Left lung (tissue), 10 donors: ENCODE measurements around the gene H1-8. TPM values are rescaled to one million over a fixed set of nuclear protein-coding genes. Genes with fewer than 3 reads are reported as not detected.

Experiments
- ATAC-seq: fragments of 200-7000 bp; cut with Tn5 transposase; one replicate; pipeline ENCODE4 v1.9.1; 2020; ENCODE audit warnings: moderate library complexity
- DNase-seq, 4 donors: peaks; one replicate each; pipeline ENCODE4 v3.0.0-alpha.2; 2013 to 2020
- H3K27ac ChIP-seq, 2 donors: fragments of 200-600 bp; sonication (generic) in 1 of 2; one replicate each; pipeline versions ENCODE4 v1.5.0 to v1.8.0; 2020 to 2021
- H3K27me3 ChIP-seq, 2 donors: fragments of 200-600 bp; sonication (generic) in 1 of 2; one replicate each; pipeline versions ENCODE4 v1.5.0 to v1.8.0; 2020 to 2021
- H3K36me3 ChIP-seq, 2 donors: fragments of 200-600 bp; sonication (generic) in 1 of 2; one replicate each; pipeline versions ENCODE4 v1.5.0 to v1.8.0; 2020 to 2021
- H3K4me1 ChIP-seq, 2 donors: fragments of 200-600 bp; one replicate each; pipeline ENCODE4 v1.8.0; 2021
- H3K4me3 ChIP-seq, 2 donors: fragments of 200-600 bp; sonication (generic) in 1 of 2; one replicate each; pipeline versions ENCODE4 v1.5.0 to v1.8.0; 2020 to 2021; ENCODE audit warnings: mild to moderate bottlenecking in 1 of 2
- H3K9me3 ChIP-seq, 2 donors: fragments of 200-600 bp; sonication (generic) in 1 of 2; one replicate each; pipeline versions ENCODE4 v1.5.0 to v1.8.0; 2020 to 2021
- intact Hi-C, 2 donors: fragments of 100-400 bp; cut with DNase I; formaldehyde crosslinking; loops; one replicate each; pipeline versions ENCODE4 v1.11.2 to v1.14.2; 2022
- polyA plus RNA-seq, 6 donors: library from polyadenylated mRNA; unstranded; fragments of 120-200 nt; gene quantifications; one replicate each; pipeline ENCODE4 v1.2.1, GENCODE V29; 2013; ENCODE audit not compliant: insufficient read length in 6 of 6
- total RNA-seq, 2 donors: library from RNA; stranded (reverse); fragmentation: NEBNext Ultra II Directional; extraction: Animal tissue kit (Norgen Biotek cat#: 25700); gene quantifications; one replicate each; pipeline ENCODE4 v1.2.1, GENCODE V29; 2021
- TF ChIP-seq, protein P1 (sequence below), 2 donors: fragments of 200-600 bp; sonication (generic) in 1 of 2; IDR thresholded peaks; one replicate each; pipeline versions ENCODE4 v1.5.0 to v1.8.0; 2021; ENCODE audit warnings: antibody characterized with exemption in 2 of 2
- donor health status: DM: no; HTN: yes; CAD: no.
- donor health status: DM: no; HTN: no; CAD: no.

Gene H1-8
- total and polyA plus RNA-seq, 8 donors, result not detected

GRCh38 chr3:129555616-129556357 lies 12.8 kb downstream of the H1-8 start:
- Histone ChIP-seq H3K4me1 (peaks cover 16 to 64% of the 10 kb centered on the region in 2 donors), H3K27me3 (no peaks in the 10 kb centered on the region), H3K36me3 (peaks cover 0 to 59% of the 10 kb centered on the region in 2 donors), H3K9me3 (no peaks in the 10 kb centered on the region), H3K27ac (no peak overlapping the region), H3K4me3 (no peak overlapping the region)
- no peak for ATAC-seq
- TF ChIP-seq, protein P1, sequence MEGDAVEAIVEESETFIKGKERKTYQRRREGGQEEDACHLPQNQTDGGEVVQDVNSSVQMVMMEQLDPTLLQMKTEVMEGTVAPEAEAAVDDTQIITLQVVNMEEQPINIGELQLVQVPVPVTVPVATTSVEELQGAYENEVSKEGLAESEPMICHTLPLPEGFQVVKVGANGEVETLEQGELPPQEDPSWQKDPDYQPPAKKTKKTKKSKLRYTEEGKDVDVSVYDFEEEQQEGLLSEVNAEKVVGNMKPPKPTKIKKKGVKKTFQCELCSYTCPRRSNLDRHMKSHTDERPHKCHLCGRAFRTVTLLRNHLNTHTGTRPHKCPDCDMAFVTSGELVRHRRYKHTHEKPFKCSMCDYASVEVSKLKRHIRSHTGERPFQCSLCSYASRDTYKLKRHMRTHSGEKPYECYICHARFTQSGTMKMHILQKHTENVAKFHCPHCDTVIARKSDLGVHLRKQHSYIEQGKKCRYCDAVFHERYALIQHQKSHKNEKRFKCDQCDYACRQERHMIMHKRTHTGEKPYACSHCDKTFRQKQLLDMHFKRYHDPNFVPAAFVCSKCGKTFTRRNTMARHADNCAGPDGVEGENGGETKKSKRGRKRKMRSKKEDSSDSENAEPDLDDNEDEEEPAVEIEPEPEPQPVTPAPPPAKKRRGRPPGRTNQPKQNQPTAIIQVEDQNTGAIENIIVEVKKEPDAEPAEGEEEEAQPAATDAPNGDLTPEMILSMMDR (IDR thresholded peaks at IDR 0.05), result no peak
- intact Hi-C loops, result no loop called here
- peak in 1 of 4 donors; percentile 60 for DNase-seq

- Histone ChIP-seq H3K27me3 (no peaks in the 10 kb centered on the region), H3K4me3 (no peak overlapping the region), H3K36me3 (peaks cover 0 to 64% of the 10 kb centered on the region in 2 donors), H3K27ac (no peak overlapping the region), H3K4me1 (peaks cover 21 to 69% of the 10 kb centered on the region in 2 donors), H3K9me3 (no peaks in the 10 kb centered on the region)
- intact Hi-C loops, result no loop called here
- DNase-seq (peak in 1 of 4 donors; percentile 65), ATAC-seq (no peak)
- TF ChIP-seq, protein P1 (IDR thresholded peaks at IDR 0.05), result no peak
Measured at GRCh38 chr3:129556358-129556695, 13.4 kb downstream of the H1-8 start.

DNA sequence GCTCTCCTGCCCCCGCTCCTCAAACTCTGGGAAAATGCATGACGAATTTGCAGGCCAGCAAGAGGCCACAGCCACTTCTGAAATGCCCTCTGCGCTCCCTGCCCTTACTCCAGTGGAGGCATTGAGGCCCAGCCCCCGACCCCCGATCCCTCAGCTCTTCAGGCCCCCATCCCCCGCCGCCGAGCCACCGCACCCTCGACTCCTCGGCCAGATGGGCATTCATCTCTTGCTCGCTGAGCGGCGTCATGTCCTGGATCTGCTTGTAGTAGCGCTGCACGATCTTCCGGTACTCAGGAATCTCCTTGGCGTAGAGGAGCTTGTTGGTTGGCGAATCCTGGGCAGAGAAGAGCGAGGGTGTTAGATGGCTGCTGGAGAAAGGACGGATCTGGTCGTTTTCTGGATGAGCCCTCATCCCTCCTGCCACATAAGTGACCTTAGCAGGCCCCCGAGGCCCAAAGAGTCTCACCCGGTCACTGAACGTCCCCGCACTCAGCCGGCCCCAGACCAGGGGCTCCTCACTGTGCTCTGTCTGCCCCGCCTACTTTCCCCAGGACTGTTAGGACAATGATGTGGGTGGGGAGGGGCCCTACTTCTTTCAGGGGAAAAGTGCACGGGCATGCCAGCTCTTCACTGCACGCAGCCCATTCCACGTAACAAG lies 14.0 kb downstream of the H1-8 start:
- Histone ChIP-seq H3K27me3 (no peaks in the 10 kb centered on the region), H3K4me3 (no peak overlapping the region), H3K4me1 (peaks cover 24 to 76% of the 10 kb centered on the region in 2 donors), H3K9me3 (no peaks in the 10 kb centered on the region), H3K36me3 (peaks cover 0 to 71% of the 10 kb centered on the region in 2 donors), H3K27ac (no peak overlapping the region)
- TF ChIP-seq, protein P1 (IDR thresholded peaks at IDR 0.05), result no peak
- DNase-seq, result peak in 1 of 4 donors; percentile 67
- ATAC-seq, result no peak
- intact Hi-C loops, result no loop called here

DNA sequence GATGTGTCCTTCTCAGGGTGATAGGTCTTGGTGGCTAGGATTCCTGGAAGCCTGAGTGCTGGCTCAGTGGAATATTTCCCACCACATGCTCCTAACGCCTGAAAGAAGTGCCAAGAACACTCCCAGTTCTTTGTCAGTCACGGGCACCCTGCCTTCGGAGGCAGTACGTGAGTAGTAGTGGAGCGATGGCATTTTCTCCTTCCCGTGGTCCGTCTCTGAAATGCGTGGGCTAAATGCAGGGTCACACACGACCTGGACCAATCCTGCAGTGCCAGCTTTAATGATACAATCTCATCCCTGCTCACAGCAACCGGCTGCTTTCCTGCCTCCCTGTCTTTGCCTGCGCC lies 14.5 kb downstream of the H1-8 start:
- intact Hi-C loops, result no loop called here
- Histone ChIP-seq H3K27me3 (no peaks in the 10 kb centered on the region), H3K27ac (peak overlapping the region in 1 of 2 donors; percentile 19), H3K4me3 (no peak overlapping the region), H3K4me1 (peaks cover 24 to 79% of the 10 kb centered on the region in 2 donors), H3K36me3 (peaks cover 0 to 76% of the 10 kb centered on the region in 2 donors), H3K9me3 (no peaks in the 10 kb centered on the region)
- TF ChIP-seq, protein P1 (IDR thresholded peaks at IDR 0.05), result no peak
- ATAC-seq (no peak), DNase-seq (peak in 1 of 4 donors; percentile 62)

DNA sequence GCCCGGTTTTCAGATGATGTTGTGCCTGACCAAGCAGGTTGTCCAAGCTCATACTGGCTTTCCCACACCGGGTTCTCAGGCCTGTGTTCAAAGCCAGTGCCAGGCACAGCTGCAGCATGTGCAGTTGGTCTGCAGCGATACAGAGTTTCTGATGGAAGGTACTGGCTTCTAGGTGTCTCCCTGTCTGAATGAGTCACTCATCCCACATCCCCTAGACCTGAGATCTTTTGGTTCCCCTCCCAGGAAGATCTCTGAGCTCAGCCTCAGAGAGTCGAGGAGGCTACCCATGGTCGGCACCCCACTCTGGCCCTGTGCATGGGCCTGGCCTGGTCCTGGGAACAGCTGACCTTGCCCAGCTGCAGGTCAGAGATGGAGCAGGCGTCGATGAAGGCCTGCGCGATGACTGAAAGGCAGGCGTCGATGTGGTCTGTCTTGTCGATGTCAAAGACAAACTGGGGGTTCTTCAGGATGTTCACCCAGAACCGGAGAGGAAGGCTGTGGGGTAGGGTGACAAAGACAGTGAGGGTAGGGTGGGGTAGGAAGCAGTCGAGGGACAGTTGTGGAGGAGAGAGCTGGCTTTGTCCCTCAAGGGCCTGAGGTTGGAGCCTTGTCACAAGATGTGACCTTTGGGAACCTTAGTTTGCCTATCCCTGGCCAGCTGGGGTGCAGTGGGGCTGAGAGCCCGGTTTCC lies 15.3 kb downstream of the H1-8 start:
- no peak for ATAC-seq
- Histone ChIP-seq H3K27me3 (no peaks in the 10 kb centered on the region), H3K4me1 (peaks cover 24 to 79% of the 10 kb centered on the region in 2 donors), H3K27ac (peak overlapping the region in 1 of 2 donors; percentile 19), H3K4me3 (no peak overlapping the region), H3K9me3 (no peaks in the 10 kb centered on the region), H3K36me3 (peaks cover 0 to 83% of the 10 kb centered on the region in 2 donors)
- TF ChIP-seq, protein P1 (IDR thresholded peaks at IDR 0.05), result no peak
- peak in 1 of 4 donors; percentile 46 for DNase-seq
- intact Hi-C loops, result no loop called here
